Measurements from ENCODE around the gene ATF6B.

DNA sequence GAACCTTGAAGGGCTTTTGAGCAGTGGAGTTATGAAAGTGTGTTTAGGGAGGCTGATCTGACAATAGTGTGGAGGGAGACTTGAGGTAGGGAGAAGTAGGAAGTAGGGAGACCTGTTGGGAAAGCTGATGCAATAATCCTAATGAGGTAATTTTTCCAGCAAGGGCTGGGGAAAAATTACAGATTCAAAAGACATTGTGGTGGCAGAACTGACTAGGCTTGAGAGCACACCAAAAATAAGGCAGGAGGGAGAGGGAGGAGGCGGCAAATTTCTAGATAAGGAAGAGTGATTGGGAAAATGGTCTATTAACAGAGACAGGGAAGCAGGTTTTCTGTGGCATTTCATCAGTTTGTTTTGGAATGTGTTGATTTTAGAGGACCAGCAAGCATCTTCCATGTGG is 18.2 kb upstream of the ATF6B start:
- TF ChIP-seq, protein P1, sequence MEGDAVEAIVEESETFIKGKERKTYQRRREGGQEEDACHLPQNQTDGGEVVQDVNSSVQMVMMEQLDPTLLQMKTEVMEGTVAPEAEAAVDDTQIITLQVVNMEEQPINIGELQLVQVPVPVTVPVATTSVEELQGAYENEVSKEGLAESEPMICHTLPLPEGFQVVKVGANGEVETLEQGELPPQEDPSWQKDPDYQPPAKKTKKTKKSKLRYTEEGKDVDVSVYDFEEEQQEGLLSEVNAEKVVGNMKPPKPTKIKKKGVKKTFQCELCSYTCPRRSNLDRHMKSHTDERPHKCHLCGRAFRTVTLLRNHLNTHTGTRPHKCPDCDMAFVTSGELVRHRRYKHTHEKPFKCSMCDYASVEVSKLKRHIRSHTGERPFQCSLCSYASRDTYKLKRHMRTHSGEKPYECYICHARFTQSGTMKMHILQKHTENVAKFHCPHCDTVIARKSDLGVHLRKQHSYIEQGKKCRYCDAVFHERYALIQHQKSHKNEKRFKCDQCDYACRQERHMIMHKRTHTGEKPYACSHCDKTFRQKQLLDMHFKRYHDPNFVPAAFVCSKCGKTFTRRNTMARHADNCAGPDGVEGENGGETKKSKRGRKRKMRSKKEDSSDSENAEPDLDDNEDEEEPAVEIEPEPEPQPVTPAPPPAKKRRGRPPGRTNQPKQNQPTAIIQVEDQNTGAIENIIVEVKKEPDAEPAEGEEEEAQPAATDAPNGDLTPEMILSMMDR (conservative IDR thresholded peaks at IDR 0.05; ENCODE audit: low read depth in 2 of 2) = no peak
- no peak for TF ChIP-seq POLR2AphosphoS5 (IDR thresholded peaks at IDR 0.05; ENCODE audit: low read depth)
- TF ChIP-seq ZNF331 (CRISPR knock-in tag; IDR thresholded peaks at IDR 0.05; ENCODE audit: low read depth) = no peak
- no peak for TF ChIP-seq EZH2phosphoT487 (IDR thresholded peaks at IDR 0.05; ENCODE audit: unreplicated experiment)
- no peak for TF ChIP-seq EZH2 (IDR thresholded peaks at IDR 0.05; ENCODE audit: low read depth, unreplicated experiment)
- no peak for TF ChIP-seq JUNB (IDR thresholded peaks at IDR 0.05; ENCODE audit: unreplicated experiment)
- TF ChIP-seq, protein P2, sequence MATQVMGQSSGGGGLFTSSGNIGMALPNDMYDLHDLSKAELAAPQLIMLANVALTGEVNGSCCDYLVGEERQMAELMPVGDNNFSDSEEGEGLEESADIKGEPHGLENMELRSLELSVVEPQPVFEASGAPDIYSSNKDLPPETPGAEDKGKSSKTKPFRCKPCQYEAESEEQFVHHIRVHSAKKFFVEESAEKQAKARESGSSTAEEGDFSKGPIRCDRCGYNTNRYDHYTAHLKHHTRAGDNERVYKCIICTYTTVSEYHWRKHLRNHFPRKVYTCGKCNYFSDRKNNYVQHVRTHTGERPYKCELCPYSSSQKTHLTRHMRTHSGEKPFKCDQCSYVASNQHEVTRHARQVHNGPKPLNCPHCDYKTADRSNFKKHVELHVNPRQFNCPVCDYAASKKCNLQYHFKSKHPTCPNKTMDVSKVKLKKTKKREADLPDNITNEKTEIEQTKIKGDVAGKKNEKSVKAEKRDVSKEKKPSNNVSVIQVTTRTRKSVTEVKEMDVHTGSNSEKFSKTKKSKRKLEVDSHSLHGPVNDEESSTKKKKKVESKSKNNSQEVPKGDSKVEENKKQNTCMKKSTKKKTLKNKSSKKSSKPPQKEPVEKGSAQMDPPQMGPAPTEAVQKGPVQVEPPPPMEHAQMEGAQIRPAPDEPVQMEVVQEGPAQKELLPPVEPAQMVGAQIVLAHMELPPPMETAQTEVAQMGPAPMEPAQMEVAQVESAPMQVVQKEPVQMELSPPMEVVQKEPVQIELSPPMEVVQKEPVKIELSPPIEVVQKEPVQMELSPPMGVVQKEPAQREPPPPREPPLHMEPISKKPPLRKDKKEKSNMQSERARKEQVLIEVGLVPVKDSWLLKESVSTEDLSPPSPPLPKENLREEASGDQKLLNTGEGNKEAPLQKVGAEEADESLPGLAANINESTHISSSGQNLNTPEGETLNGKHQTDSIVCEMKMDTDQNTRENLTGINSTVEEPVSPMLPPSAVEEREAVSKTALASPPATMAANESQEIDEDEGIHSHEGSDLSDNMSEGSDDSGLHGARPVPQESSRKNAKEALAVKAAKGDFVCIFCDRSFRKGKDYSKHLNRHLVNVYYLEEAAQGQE (IDR thresholded peaks at IDR 0.05; ENCODE audit: unreplicated experiment) = no peak
- TF ChIP-seq ZNF114 (CRISPR knock-in tag; IDR thresholded peaks at IDR 0.05) = no peak
- TF ChIP-seq, protein P3, sequence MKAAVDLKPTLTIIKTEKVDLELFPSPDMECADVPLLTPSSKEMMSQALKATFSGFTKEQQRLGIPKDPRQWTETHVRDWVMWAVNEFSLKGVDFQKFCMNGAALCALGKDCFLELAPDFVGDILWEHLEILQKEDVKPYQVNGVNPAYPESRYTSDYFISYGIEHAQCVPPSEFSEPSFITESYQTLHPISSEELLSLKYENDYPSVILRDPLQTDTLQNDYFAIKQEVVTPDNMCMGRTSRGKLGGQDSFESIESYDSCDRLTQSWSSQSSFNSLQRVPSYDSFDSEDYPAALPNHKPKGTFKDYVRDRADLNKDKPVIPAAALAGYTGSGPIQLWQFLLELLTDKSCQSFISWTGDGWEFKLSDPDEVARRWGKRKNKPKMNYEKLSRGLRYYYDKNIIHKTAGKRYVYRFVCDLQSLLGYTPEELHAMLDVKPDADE (IDR thresholded peaks at IDR 0.05) = no peak

Data from GM23338 (cell line).